ENCODE data around the gene EI24. TPM values are rescaled to one million over a fixed set of nuclear protein-coding genes. Genes with fewer than 3 reads are reported as not detected.
"Not testable (repeated sequence)": the region's sequence is repeated elsewhere in the genome, so short reads cannot be mapped to it uniquely, and the experiment has no call there.

EI24 gene
- total RNA-seq, 2 experiments from 2014 or later, result 42.8 to 44.1 TPM

DNA sequence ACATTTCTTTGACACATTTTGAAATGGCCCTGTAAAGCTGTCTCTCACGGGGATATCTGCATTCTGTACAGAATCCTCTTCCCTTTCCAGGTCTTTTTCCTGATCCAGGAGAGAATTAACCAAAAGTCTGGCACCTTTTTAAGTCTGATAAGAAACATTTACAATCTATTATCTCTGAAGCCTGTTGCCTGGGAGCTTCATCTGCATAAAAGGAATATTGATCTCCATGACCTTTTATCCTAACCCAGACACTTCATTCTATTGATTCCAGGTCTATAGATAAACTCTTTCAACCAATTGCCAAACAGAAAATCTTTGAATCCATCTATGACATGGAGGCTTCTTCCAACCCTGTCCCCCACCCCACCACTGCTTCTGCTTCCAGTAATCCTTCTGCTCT, 33.7 kb upstream of the EI24 start:
- no peaks in the 10 kb centered on the region for H3K4me1 Mint-ChIP-seq (ENCODE audit: low read depth)
- intact Hi-C loops (cut with micrococcal nuclease), result no loop called here
- ChIA-PET POLR2A (no interaction called here), CTCF (no interaction called here)
- no peak overlapping the region for H3K4me3 Mint-ChIP-seq
- no peak overlapping the region for H3K27ac Mint-ChIP-seq
- DNase-seq, result no peak
- no peak for ATAC-seq
- no peaks in the 10 kb centered on the region for H3K36me3 Mint-ChIP-seq (ENCODE audit: low read depth)
- H3K9me3 Mint-ChIP-seq, result no peaks in the 10 kb centered on the region
- TF ChIP-seq, protein P1, sequence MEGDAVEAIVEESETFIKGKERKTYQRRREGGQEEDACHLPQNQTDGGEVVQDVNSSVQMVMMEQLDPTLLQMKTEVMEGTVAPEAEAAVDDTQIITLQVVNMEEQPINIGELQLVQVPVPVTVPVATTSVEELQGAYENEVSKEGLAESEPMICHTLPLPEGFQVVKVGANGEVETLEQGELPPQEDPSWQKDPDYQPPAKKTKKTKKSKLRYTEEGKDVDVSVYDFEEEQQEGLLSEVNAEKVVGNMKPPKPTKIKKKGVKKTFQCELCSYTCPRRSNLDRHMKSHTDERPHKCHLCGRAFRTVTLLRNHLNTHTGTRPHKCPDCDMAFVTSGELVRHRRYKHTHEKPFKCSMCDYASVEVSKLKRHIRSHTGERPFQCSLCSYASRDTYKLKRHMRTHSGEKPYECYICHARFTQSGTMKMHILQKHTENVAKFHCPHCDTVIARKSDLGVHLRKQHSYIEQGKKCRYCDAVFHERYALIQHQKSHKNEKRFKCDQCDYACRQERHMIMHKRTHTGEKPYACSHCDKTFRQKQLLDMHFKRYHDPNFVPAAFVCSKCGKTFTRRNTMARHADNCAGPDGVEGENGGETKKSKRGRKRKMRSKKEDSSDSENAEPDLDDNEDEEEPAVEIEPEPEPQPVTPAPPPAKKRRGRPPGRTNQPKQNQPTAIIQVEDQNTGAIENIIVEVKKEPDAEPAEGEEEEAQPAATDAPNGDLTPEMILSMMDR (IDR thresholded peaks at IDR 0.05), result no peak
- peaks cover 3% of the 10 kb centered on the region for H3K27me3 Mint-ChIP-seq

GRCh38 chr11:125536834-125537233, 32.4 kb upstream of the EI24 start:
- H3K27me3 Mint-ChIP-seq; CTCF ChIA-PET; H3K36me3 Mint-ChIP-seq (ENCODE audit: low read depth); H3K27ac Mint-ChIP-seq; POLR2A ChIA-PET; DNase-seq; H3K4me1 Mint-ChIP-seq (ENCODE audit: low read depth); H3K9me3 Mint-ChIP-seq; intact Hi-C loops (cut with micrococcal nuclease); H3K4me3 Mint-ChIP-seq; ATAC-seq: not testable (repeated sequence)

- POLR2A ChIA-PET, result no interaction called here
- no peaks in the 10 kb centered on the region for H3K4me1 Mint-ChIP-seq (ENCODE audit: low read depth)
- TF ChIP-seq, protein P1 (IDR thresholded peaks at IDR 0.05), result no peak
- H3K27me3 Mint-ChIP-seq, result no peaks in the 10 kb centered on the region
- CTCF ChIA-PET, result no interaction called here
- intact Hi-C loops (cut with micrococcal nuclease), result no loop called here
- H3K4me3 Mint-ChIP-seq, result no peak overlapping the region
- ATAC-seq, result no peak
- H3K27ac Mint-ChIP-seq, result no peak overlapping the region
- no peak for DNase-seq
- peaks cover 4% of the 10 kb centered on the region for H3K36me3 Mint-ChIP-seq (ENCODE audit: low read depth)
- H3K9me3 Mint-ChIP-seq, result peaks cover 10% of the 10 kb centered on the region
Observed at GRCh38 chr11:125542709-125543108, 26.6 kb upstream of the EI24 start.

DNA sequence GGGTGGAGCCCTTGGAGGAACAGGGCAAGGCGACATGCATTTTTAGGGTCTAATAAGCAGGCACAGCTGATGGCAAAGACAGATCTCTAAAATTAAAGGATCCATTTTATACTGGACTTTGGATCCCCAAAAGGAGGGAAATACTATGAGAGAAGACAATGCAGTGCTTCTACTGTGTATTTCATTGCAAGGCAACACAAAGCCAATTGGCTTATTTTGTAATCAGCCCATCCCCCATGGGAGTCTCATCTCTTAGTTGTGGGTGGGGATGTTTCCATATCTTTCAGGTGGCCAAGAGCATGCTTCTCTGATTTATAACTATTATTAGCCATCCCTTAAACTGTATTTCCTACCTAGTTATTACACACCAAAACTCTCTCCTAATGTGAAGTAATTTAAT, 18.5 kb upstream of the EI24 start:
- no peak overlapping the region for H3K4me3 Mint-ChIP-seq
- no peaks in the 10 kb centered on the region for H3K4me1 Mint-ChIP-seq (ENCODE audit: low read depth)
- no peak overlapping the region for H3K27ac Mint-ChIP-seq
- DNase-seq, result no peak
- H3K9me3 Mint-ChIP-seq, result peaks cover 28% of the 10 kb centered on the region
- H3K27me3 Mint-ChIP-seq, result peaks cover 2% of the 10 kb centered on the region
- ChIA-PET POLR2A (interaction anchor here (0.6 kb wide), 1 partner anchor 136 kb away, joined by 3 read pairs; no protein-coding TSS in a partner anchor), CTCF (no interaction called here)
- H3K36me3 Mint-ChIP-seq (ENCODE audit: low read depth), result peaks cover 14% of the 10 kb centered on the region
- no peak for ATAC-seq
- TF ChIP-seq, protein P1 (IDR thresholded peaks at IDR 0.05), result no peak
- intact Hi-C loops (cut with micrococcal nuclease), result no loop called here

- no peak overlapping the region for H3K27ac Mint-ChIP-seq
- no peak for DNase-seq
- POLR2A ChIA-PET, result no interaction called here
- no peak overlapping the region for H3K4me3 Mint-ChIP-seq
- no peaks in the 10 kb centered on the region for H3K4me1 Mint-ChIP-seq (ENCODE audit: low read depth)
- intact Hi-C loops (cut with micrococcal nuclease), result no loop called here
- ATAC-seq, result no peak
- H3K36me3 Mint-ChIP-seq (ENCODE audit: low read depth), result peaks cover 14% of the 10 kb centered on the region
- H3K27me3 Mint-ChIP-seq, result peaks cover 2% of the 10 kb centered on the region
- CTCF ChIA-PET, result no interaction called here
- TF ChIP-seq, protein P1 (IDR thresholded peaks at IDR 0.05), result no peak
- peaks cover 30% of the 10 kb centered on the region for H3K9me3 Mint-ChIP-seq
Observed at GRCh38 chr11:125551835-125552342, 17.4 kb upstream of the EI24 start.

DNA sequence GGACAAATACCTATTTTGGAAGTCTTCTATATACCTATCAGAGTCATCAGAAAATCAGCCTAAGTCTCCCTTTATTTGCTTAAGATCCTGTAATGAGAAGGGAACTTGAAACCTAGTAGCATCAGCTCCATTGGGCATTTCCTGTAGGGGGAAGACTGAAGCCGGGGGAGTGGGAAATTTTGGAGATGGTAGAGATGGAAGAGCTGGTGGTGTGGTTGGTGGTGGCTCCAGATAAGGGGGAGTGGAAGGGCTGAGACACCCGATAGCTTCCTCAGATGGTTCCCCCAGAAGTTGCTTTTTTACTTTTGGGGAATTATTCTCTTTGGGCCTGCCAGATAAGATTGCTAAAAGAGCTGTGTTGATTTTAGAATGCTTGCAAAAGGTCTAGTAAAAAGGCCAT, 16.4 kb upstream of the EI24 start:
- H3K4me1 Mint-ChIP-seq (ENCODE audit: low read depth), result no peaks in the 10 kb centered on the region
- no peak for ATAC-seq
- CTCF ChIA-PET, result interaction anchor here (1.0 kb wide), 1 partner anchor 15 kb away, joined by 3 read pairs; no protein-coding TSS in a partner anchor

More for the DNA sequence above, 16.4 kb upstream of the EI24 start:
- intact Hi-C loops (cut with micrococcal nuclease), result no loop called here
- TF ChIP-seq, protein P1 (IDR thresholded peaks at IDR 0.05), result no peak
- H3K36me3 Mint-ChIP-seq (ENCODE audit: low read depth), result peaks cover 14% of the 10 kb centered on the region
- no peak for DNase-seq
- peaks cover 30% of the 10 kb centered on the region for H3K9me3 Mint-ChIP-seq
- POLR2A ChIA-PET, result no interaction called here
- no peak overlapping the region for H3K27ac Mint-ChIP-seq
- H3K4me3 Mint-ChIP-seq, result no peak overlapping the region
- peaks cover 2% of the 10 kb centered on the region for H3K27me3 Mint-ChIP-seq
